Measurements from ENCODE around the gene CERS1.
"Not testable (repeated sequence)": the region's sequence is repeated elsewhere in the genome, so short reads cannot be mapped to it uniquely, and the experiment has no call there.

Gene CERS1

DNA sequence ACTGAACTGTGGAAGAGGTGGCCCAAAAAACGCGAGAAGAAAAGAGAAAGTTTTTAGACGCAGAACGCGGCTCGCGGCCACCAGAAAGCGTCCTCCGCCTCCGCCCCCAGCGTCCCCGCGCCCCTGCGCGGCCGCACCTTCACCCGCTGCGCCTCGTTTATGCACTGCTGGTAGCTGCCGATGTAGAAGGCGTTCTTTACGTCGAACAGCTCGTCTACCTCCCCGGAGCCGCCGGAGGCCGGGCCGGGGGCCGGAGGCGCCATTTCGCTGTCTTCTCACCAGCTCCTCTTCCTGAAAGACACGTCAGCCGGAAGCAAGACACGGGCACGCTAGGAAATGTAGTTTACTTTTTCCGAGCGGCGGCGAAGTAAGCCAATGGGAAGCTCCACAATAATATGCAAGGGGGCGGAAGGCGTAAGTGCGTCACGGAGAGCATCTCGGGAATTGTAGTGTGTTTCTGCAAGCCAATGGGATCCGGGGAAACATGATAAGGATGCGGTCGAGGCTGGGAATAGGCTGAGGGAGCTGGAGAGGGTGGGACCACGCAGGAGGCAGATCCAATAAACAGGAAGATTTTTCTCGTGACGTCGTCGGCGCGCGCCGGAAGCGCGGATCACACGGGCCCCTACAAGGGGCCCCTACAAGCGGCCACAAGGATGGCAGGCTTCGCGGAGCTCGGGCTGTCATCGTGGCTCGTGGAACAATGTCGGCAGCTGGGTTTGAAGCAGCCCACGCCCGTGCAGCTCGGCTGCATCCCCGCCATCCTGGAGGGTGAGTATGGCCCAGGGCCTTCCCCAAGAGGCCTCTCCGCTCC is 23.3 kb upstream of the CERS1 start, which contains the start of the genes COPE and DDX49:
COPE (minus strand) TSS at position 302 of the 814 bp plus-strand sequence; CDS start at position 263, 39 bp downstream.
DDX49 (plus strand) TSS at position 630 of the 814 bp plus-strand sequence; CDS start at position 657, 27 bp downstream.
- TF ChIP-seq CTCF (IDR thresholded peaks at IDR 0.05; ENCODE audit: control extremely low read depth, extremely low read depth, low read depth, missing control alignments) = no peak
- peak; percentile 99 for DNase-seq (ENCODE audit: extremely low spot score)
- CTCF ChIA-PET = interaction anchor here (1.1 to 1.8 kb wide), 4 partner anchors 10 to 468 kb away, joined by 4 to 7 read pairs (median 6); no protein-coding TSS in a partner anchor
- POLR2A ChIA-PET = interaction anchor here (0.6 to 2.2 kb wide), 12 partner anchors 10 to 500 kb away, joined by 3 to 21 read pairs (median 4); partner anchors contain the start of genes SSBP4 and UBA52

GRCh38 chr19:18917593-18917992 is 21.6 kb upstream of the CERS1 start:
- DNase-seq (ENCODE audit: extremely low spot score); POLR2A ChIA-PET; CTCF ChIA-PET: not testable (repeated sequence)

DNA sequence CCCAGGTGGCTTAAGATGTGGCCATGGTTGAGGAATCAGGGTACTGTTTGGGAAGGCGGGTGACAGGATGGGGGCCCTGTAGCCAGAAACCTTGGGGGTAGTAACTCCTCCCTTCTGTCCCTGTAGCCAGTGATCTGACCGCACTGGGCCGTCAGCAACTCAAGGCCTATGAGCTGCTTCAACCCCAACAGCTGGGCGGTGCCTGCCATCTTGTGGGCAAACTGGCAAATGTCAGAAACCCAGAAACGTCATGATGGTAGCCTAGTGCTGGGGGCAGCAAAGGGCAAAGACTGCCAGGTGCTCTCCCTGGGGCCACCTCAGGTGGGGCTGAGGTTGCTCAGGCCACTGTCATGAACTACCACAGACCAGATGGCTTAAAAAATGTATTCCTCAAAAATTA is 19.7 kb upstream of the CERS1 start:
- ChIA-PET POLR2A (interaction anchor here (0.6 kb wide), 1 partner anchor 20 kb away, joined by 3 read pairs; no protein-coding TSS in a partner anchor), CTCF (no interaction called here)
- DNase-seq (ENCODE audit: extremely low spot score) = no peak
- no peak for TF ChIP-seq CTCF (IDR thresholded peaks at IDR 0.05; ENCODE audit: control extremely low read depth, extremely low read depth, low read depth, missing control alignments)

DNA sequence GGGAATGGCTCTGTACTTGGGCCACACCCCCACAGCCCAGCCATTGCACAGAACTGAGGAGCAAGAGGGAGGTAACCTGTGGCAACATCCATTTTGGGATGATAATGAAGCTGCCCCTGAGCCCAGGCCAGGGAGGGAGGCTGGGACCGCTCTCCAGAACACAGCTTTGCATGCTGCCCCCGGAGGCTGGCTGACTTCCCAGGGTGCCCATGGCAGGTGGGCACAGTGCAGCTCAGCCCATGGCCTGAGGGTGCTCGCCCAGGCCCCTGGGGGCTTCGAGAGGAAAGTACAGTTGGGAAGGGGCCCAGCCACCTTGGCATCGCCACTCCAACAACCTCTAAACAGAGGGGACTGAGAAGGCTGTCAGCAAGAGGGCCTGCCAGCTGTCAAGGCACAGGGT is 17.5 kb upstream of the CERS1 start:
- CTCF ChIA-PET = interaction anchor here (1.0 kb wide), 1 partner anchor 324 kb away, joined by 3 read pairs; no protein-coding TSS in a partner anchor
- DNase-seq (ENCODE audit: extremely low spot score) = no peak
- TF ChIP-seq CTCF (IDR thresholded peaks at IDR 0.05; ENCODE audit: control extremely low read depth, extremely low read depth, low read depth, missing control alignments) = no peak
- POLR2A ChIA-PET = no interaction called here

GRCh38 chr19:18912933-18913332 is 17.0 kb upstream of the CERS1 start:
- no peak for DNase-seq (ENCODE audit: extremely low spot score)
- ChIA-PET CTCF (interaction anchor here (1.0 kb wide), 1 partner anchor 324 kb away, joined by 3 read pairs; no protein-coding TSS in a partner anchor), POLR2A (no interaction called here)
- no peak for TF ChIP-seq CTCF (IDR thresholded peaks at IDR 0.05; ENCODE audit: control extremely low read depth, extremely low read depth, low read depth, missing control alignments)

DNA sequence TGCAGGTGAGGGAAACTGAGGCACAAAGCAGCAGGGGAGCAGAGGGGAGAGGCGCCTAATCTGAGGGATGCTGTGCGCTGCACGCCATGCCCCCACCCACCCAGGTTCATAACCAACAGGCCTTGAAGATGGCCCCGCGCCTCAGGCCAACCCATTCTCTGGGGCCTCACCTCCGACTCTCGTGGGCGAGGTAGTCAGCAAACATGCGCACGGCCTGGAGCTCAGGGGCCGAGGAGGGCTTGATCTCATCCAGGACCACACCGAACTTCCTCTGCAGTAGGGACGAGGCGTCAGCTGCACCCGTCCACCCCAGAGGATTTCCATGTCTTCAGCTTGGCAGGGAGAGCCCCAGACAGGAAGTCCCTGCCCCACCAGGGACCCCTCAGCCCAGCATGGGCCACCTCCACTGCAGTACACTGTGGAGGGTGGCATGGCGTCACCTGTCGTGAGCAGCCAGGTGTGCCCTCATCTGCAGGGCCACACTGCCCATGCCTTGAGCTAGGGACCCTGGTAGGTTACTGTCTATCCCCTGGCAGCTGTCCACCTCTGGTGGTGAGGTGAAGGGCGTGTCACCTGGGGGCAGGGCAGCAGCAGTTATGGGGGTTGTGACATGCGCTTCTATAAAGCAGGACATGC is 15.0 kb upstream of the CERS1 start:
- no peak for TF ChIP-seq CTCF (IDR thresholded peaks at IDR 0.05; ENCODE audit: control extremely low read depth, extremely low read depth, low read depth, missing control alignments)
- CTCF ChIA-PET = no interaction called here
- DNase-seq (ENCODE audit: extremely low spot score) = no peak
- POLR2A ChIA-PET = no interaction called here

DNA sequence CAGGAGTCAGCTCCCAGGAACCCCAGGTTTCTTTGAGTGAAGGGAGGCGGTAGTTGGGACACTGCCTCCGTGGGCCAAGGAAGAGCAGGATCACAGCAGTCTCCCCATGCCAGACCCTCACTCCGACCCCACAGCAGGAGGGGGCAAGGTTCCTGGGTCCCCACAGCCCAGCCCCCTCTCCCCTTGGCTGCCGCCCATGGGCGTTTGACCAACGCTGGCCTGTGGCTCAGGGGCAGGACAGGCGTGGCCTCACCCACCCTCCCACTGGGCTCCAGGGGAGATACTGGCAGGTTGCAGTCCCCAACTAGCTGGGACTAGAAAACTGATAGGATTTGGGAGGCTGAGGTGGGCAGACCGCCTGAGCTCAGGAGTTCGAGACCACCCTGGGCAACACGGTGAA is 14.1 kb upstream of the CERS1 start:
- POLR2A ChIA-PET = no interaction called here
- CTCF ChIA-PET = no interaction called here
- no peak for TF ChIP-seq CTCF (IDR thresholded peaks at IDR 0.05; ENCODE audit: control extremely low read depth, extremely low read depth, low read depth, missing control alignments)

More for the DNA sequence above, 14.1 kb upstream of the CERS1 start:
- no peak for DNase-seq (ENCODE audit: extremely low spot score)

Data from GM10248 (cell line).